HepG2 (cell line): ENCODE data around the gene COBLL1. TPM values are rescaled to one million over a fixed set of nuclear protein-coding genes. Genes with fewer than 3 reads are reported as not detected.
A peak's percentile ranks its signal among the peaks of the same experiment; 100 is the strongest.

Experiments used
- BRCA1 ChIP-seq: sonication (generic); formaldehyde crosslinking; IDR thresholded peaks from 2 replicates; pipeline ENCODE4 v1.4.0; 2020; ENCODE audit warnings: missing genetic modification reagents
- KDM1A ChIP-seq: IDR thresholded peaks from 2 replicates; pipeline ENCODE4 v1.6.1; 2016; ENCODE audit warnings: missing compliant biosample characterization
- KMT2A ChIP-seq: sonication (generic); formaldehyde crosslinking; IDR thresholded peaks from 2 replicates; pipeline ENCODE4 v1.4.0; 2020; ENCODE audit warnings: missing genetic modification reagents
- MEF2D ChIP-seq: sonication (generic); formaldehyde crosslinking; IDR thresholded peaks from 2 replicates; pipeline ENCODE4 v1.5.1; 2020; ENCODE audit warnings: mild to moderate bottlenecking, missing genetic modification reagents
- MLXIP ChIP-seq: sonication (generic); formaldehyde crosslinking; IDR thresholded peaks from 2 replicates; pipeline ENCODE4 v1.9.0; 2021; ENCODE audit warnings: missing genetic modification reagents, borderline replicate concordance
- NAIF1 ChIP-seq: sonication (generic); formaldehyde crosslinking; IDR thresholded peaks from 2 replicates; pipeline ENCODE4 v1.5.0; 2020; ENCODE audit warnings: mild to moderate bottlenecking, missing genetic modification reagents, borderline replicate concordance
- NR2C2 ChIP-seq: sonication (generic); formaldehyde crosslinking; IDR thresholded peaks from 2 replicates; pipeline ENCODE4 v1.4.0; 2020; ENCODE audit warnings: missing genetic modification reagents, mild to moderate bottlenecking, moderate library complexity, borderline replicate concordance
- PBX2 ChIP-seq: IDR thresholded peaks from 2 replicates; pipeline ENCODE4 v1.6.1; 2016; ENCODE audit warnings: control low read depth
- POGZ ChIP-seq: sonication (generic); formaldehyde crosslinking; IDR thresholded peaks from 2 replicates; pipeline ENCODE4 v1.4.0; 2020; ENCODE audit warnings: mild to moderate bottlenecking, missing genetic modification reagents
- RXRB ChIP-seq: IDR thresholded peaks from 2 replicates; pipeline ENCODE4 v1.6.1; 2016; ENCODE audit warnings: borderline replicate concordance, missing genetic modification reagents, missing compliant biosample characterization
- STAT5B ChIP-seq: sonication (generic); formaldehyde crosslinking; IDR thresholded peaks from 2 replicates; pipeline ENCODE4 v1.4.0; 2020; ENCODE audit warnings: missing genetic modification reagents
- TFDP2 ChIP-seq: sonication (generic); formaldehyde crosslinking; IDR thresholded peaks from 2 replicates; pipeline ENCODE4 v1.4.0; 2020; ENCODE audit warnings: missing genetic modification reagents
- ZBTB10 ChIP-seq: sonication (generic); formaldehyde crosslinking; IDR thresholded peaks from 2 replicates; pipeline ENCODE4 v1.4.0; 2020; ENCODE audit warnings: missing genetic modification reagents, borderline replicate concordance
- ZNF460 ChIP-seq: sonication (generic); formaldehyde crosslinking; IDR thresholded peaks from 2 replicates; pipeline ENCODE4 v1.5.1; 2020; ENCODE audit warnings: missing genetic modification reagents, mild to moderate bottlenecking, borderline replicate concordance
- ZNF687 ChIP-seq: sonication (generic); formaldehyde crosslinking; IDR thresholded peaks from 2 replicates; pipeline ENCODE4 v1.5.1; 2020; ENCODE audit warnings: mild to moderate bottlenecking, missing genetic modification reagents, moderate library complexity
- polyA plus RNA-seq, 8 experiments: library from polyadenylated mRNA; depleted of rRNA in 3 of 8; stranded (reverse) in 7 of 8; unstranded in 1 of 8; fragments of >200 nt; fragmentation: Illumina TruSeq in 4 of 8; extraction: Trizol in 4 of 8; gene quantifications; 2 replicates each; pipeline versions ENCODE4 v1.2.1 to v1.2.3, GENCODE V29; 2011 to 2016; ENCODE audit warnings: low read depth in 4 of 8, missing spikeins in 1 of 8, mixed read lengths in 1 of 8; ENCODE audit not compliant: insufficient read depth in 1 of 8
- total RNA-seq, 5 experiments: library from RNA; depleted of rRNA; stranded (reverse); fragments of >200 nt; fragmentation: Illumina TruSeq; extraction: Trizol; gene quantifications; 2 replicates each; pipeline ENCODE4 v1.2.3, GENCODE V29; 2016; ENCODE audit warnings: low read depth in 1 of 5

The COBLL1 gene
- total and polyA plus RNA-seq, 2 of the 13 experiments (the other 11 are each of a cell fraction or from before 2014, with no cell fraction given) = 32.6 to 86.8 TPM

- peak; percentile 45; the same call in 1 of the 2 replicates for TF ChIP-seq MEF2D (CRISPR knock-in tag)
- TF ChIP-seq TFDP2 = peak; percentile 54; the same call in 1 of the 2 replicates
- TF ChIP-seq STAT5B = peak; percentile 81; the same call in 1 of the 2 replicates
- TF ChIP-seq NR2C2 (CRISPR knock-in tag) = peak; percentile 61; the same call in 1 of the 2 replicates
- TF ChIP-seq POGZ (CRISPR knock-in tag) = peak; percentile 97
- TF ChIP-seq MLXIP = no peak
- TF ChIP-seq KDM1A (CRISPR knock-in tag) = 0 out of 2 replicates have a peak, but pooled peaks have one; percentile 15
- no peak for TF ChIP-seq PBX2 (CRISPR knock-in tag)
- 0 out of 2 replicates have a peak, but pooled peaks have one; percentile 60 for TF ChIP-seq BRCA1 (CRISPR knock-in tag)
- peak; percentile 37; the same call in 1 of the 2 replicates for TF ChIP-seq KMT2A (CRISPR knock-in tag)
- TF ChIP-seq NAIF1 = no peak
- TF ChIP-seq ZNF687 (CRISPR knock-in tag) = no peak
- no peak for TF ChIP-seq ZBTB10 (CRISPR knock-in tag)
- TF ChIP-seq RXRB (CRISPR knock-in tag) = peak; percentile 92
- TF ChIP-seq ZNF460 (CRISPR knock-in tag) = no peak
Measured at GRCh38 chr2:164810843-164811242, 30.8 kb downstream of the COBLL1 start (continued).
